B cell (primary cell): ENCODE data around the gene PEPD. TPM values are rescaled to one million over a fixed set of nuclear protein-coding genes. Genes with fewer than 3 reads are reported as not detected.

Experiments
- ATAC-seq: fragments of 200-7000 bp; cut with Tn5 transposase; one replicate; pipeline ENCODE4 v1.10.0; 2021; ENCODE audit warnings: low read depth, mild to moderate bottlenecking, moderate number of reproducible peaks, moderate library complexity
- CTCF ChIA-PET: fragments of 350-600 bp; sonication (Branson Sonifier 250); formaldehyde crosslinking; loops from one replicate; lab custom pipeline; 2021; ENCODE audit warnings: antibody characterized with exemption, inconsistent platforms; lab: Charles Lee
- POLR2A ChIA-PET: fragments of 350-600 bp; sonication (Branson Sonifier 250); formaldehyde crosslinking; loops from one replicate; lab custom pipeline; 2021; ENCODE audit warnings: antibody characterized with exemption; lab: Charles Lee
- DNase-seq: peaks from one replicate; pipeline ENCODE4 v3.0.0; 2013
- H2AFZ ChIP-seq: 2 replicates; pipeline ENCODE4 v1.6.1; 2012; ENCODE audit warnings: mild to moderate bottlenecking, low read depth, low read length; ENCODE audit not compliant: insufficient read depth, poor library complexity, severe bottlenecking
- H3K27ac ChIP-seq, 2 donors: 1 replicate in 1 of 2; 2 replicates in 1 of 2; pipeline ENCODE4 v1.5.1; 2012 to 2013; ENCODE audit warnings: low read length in 2 of 2, mild to moderate bottlenecking in 2 of 2, moderate library complexity in 1 of 2
- H3K27me3 ChIP-seq, 4 experiments: fragments of 200-600 bp in 1 of 4; sonication (generic) in 1 of 4; replicated peaks in 1 of 4; 1 replicate in 2 of 4; 2 replicates in 2 of 4; pipeline versions ENCODE4 v1.6.1 to v1.7.0; 2013 to 2016; ENCODE audit warnings: low read length in 3 of 4, mild to moderate bottlenecking in 2 of 4, mixed read lengths in 1 of 4, moderate library complexity in 1 of 4; ENCODE audit not compliant: insufficient read depth in 4 of 4, control insufficient read depth in 3 of 4; ENCODE audit errors: control extremely low read depth in 1 of 4
- H3K36me3 ChIP-seq, 2 experiments: replicated peaks in 1 of 2; 1 replicate in 1 of 2; 2 replicates in 1 of 2; pipeline versions ENCODE4 v1.6.1 to v1.7.1; 2013; ENCODE audit warnings: low read length in 1 of 2; ENCODE audit not compliant: insufficient read depth in 2 of 2, control insufficient read depth in 1 of 2; ENCODE audit errors: control extremely low read depth in 1 of 2, extremely low read depth in 1 of 2
- H3K4me1 ChIP-seq, 2 donors: fragments of 200-600 bp in 1 of 2; sonication (generic) in 1 of 2; 1 replicate in 1 of 2; 2 replicates in 1 of 2; pipeline versions ENCODE4 v1.5.1 to v1.6.1; 2013 to 2017; ENCODE audit warnings: low read length in 2 of 2; ENCODE audit not compliant: control insufficient read depth in 2 of 2, insufficient read depth in 2 of 2
- H3K4me2 ChIP-seq: replicated peaks from 2 replicates; pipeline ENCODE3; 2012; ENCODE audit warnings: mild to moderate bottlenecking, low read depth, low read length; ENCODE audit not compliant: poor library complexity, severe bottlenecking
- H3K4me3 ChIP-seq, 5 experiments: fragments of 200-600 bp in 1 of 5; sonication (generic) in 1 of 5; 1 replicate in 3 of 5; 2 replicates in 2 of 5; pipeline versions ENCODE4 v1.5.1 to v1.7.0; 2011 to 2016; ENCODE audit warnings: low read length in 4 of 5, mild to moderate bottlenecking in 4 of 5, low read depth in 2 of 5, control low read depth in 1 of 5, moderate library complexity in 1 of 5; ENCODE audit not compliant: insufficient read depth in 1 of 5; ENCODE audit errors: control extremely low read depth in 1 of 5, extremely low read depth in 1 of 5
- H3K79me2 ChIP-seq: fragments of 200-600 bp; sonication (generic); one replicate; pipeline ENCODE4 v1.6.0; 2016; ENCODE audit warnings: low read length; ENCODE audit not compliant: control insufficient read depth, insufficient read depth
- H3K9ac ChIP-seq: fragments of 200-600 bp; sonication (generic); 2 replicates; pipeline ENCODE4 v1.6.1; 2017; ENCODE audit warnings: mild to moderate bottlenecking, low read length, moderate library complexity
- H3K9me3 ChIP-seq, 3 donors: one replicate each; pipeline versions ENCODE4 v1.6.1 to v1.7.1; 2013; ENCODE audit warnings: low read length in 2 of 3; ENCODE audit not compliant: control insufficient read depth in 2 of 3, insufficient read depth in 1 of 3; ENCODE audit errors: control extremely low read depth in 1 of 3
- H4K20me1 ChIP-seq: 2 replicates; pipeline ENCODE4 v1.6.0; 2012; ENCODE audit warnings: mild to moderate bottlenecking, low read length; ENCODE audit not compliant: insufficient read depth, control insufficient read depth, poor library complexity, severe bottlenecking
- H3K27ac Mint-ChIP-seq: one replicate; pipeline ENCODE4 v1.8.0; 2021; ENCODE audit warnings: mixed read lengths
- H3K27me3 Mint-ChIP-seq: one replicate; pipeline ENCODE4 v1.8.0; 2021; ENCODE audit warnings: mixed read lengths
- H3K4me1 Mint-ChIP-seq: one replicate; pipeline ENCODE4 v1.8.0; 2021; ENCODE audit warnings: mixed read lengths
- H3K4me3 Mint-ChIP-seq: one replicate; pipeline ENCODE4 v1.8.0; 2021; ENCODE audit warnings: mixed read lengths
- H3K9me3 Mint-ChIP-seq: one replicate; pipeline ENCODE4 v1.8.0; 2022; ENCODE audit warnings: mixed read lengths; ENCODE audit not compliant: insufficient read depth
- CTCF ChIP-seq: fragments of 200-600 bp; IDR thresholded peaks from one replicate; pipeline ENCODE4 v1.8.0; 2022; ENCODE audit warnings: antibody characterized with exemption, mild to moderate bottlenecking
- EZH2 ChIP-seq: IDR thresholded peaks from 2 replicates; pipeline ENCODE4 v1.6.1; 2012; ENCODE audit warnings: borderline replicate concordance, low read depth, mild to moderate bottlenecking, moderate library complexity, low read length; ENCODE audit not compliant: insufficient read depth, poor library complexity, severe bottlenecking
- WGBS: methylation state at CpG from one replicate; pipeline ENCODE4 v1.1.5; 2013; ENCODE audit warnings: missing lambda C conversion rate; ENCODE audit not compliant: insufficient coverage; 5-methylcytosine and 5-hydroxymethylcytosine counted together
- intact Hi-C: fragments of 100-400 bp; cut with micrococcal nuclease; formaldehyde crosslinking; loops from one replicate; pipeline ENCODE4 v1.10.0; 2022
- polyA plus RNA-seq: library from polyadenylated mRNA; depleted of rRNA; stranded (reverse); fragments of >200 nt; gene quantifications from 2 replicates; pipeline ENCODE4 v1.2.3, GENCODE V29; 2012
- total RNA-seq, 2 donors: library from RNA; stranded (reverse); fragments of 120-200 nt in 1 of 2; gene quantifications; 1 replicate in 1 of 2; 2 replicates in 1 of 2; pipeline versions ENCODE4 v1.2.3 to v1.2.4, GENCODE V29; 2013 to 2022

PEPD gene
- total and polyA plus RNA-seq, 2 donors (not counting 1 experiment from before 2014, with no cell fraction given) = 36.4 to 42.7 TPM

GRCh38 chr19:33437393-33437820, 84.2 kb downstream of the PEPD start:
- DNase-seq = no peak
- Histone ChIP-seq H2AFZ (no peak overlapping the region), H3K9me3 (no peaks in the 10 kb centered on the region), H3K4me1 (no peaks in the 10 kb centered on the region), H3K9ac (no peak overlapping the region), H3K79me2 (no peaks in the 10 kb centered on the region), H4K20me1 (no peaks in the 10 kb centered on the region), H3K4me3 (no peak overlapping the region), H3K4me2 (no peak overlapping the region), H3K36me3 (no peaks in the 10 kb centered on the region), H3K27ac (no peak overlapping the region), H3K27me3 (no peaks in the 10 kb centered on the region)
- H3K27ac Mint-ChIP-seq = no peak overlapping the region
- H3K27me3 Mint-ChIP-seq = no peaks in the 10 kb centered on the region
- H3K4me1 Mint-ChIP-seq = no peaks in the 10 kb centered on the region
- intact Hi-C loops = no loop called here
- ChIA-PET CTCF (no interaction called here), POLR2A (no interaction called here)
- no peak for ATAC-seq
- no peak overlapping the region for H3K4me3 Mint-ChIP-seq
- no peaks in the 10 kb centered on the region for H3K9me3 Mint-ChIP-seq
- 89% methylated on average over 6 of the region's 11 CpGs for WGBS
- no peak for TF ChIP-seq EZH2
- TF ChIP-seq CTCF = no peak

GRCh38 chr19:33436360-33437345, 84.9 kb downstream of the PEPD start:
- Mint-ChIP-seq H3K4me1 (no peaks in the 10 kb centered on the region), H3K9me3 (no peaks in the 10 kb centered on the region), H3K27me3 (no peaks in the 10 kb centered on the region), H3K4me3 (no peak overlapping the region), H3K27ac (no peak overlapping the region)
- Histone ChIP-seq H4K20me1 (no peaks in the 10 kb centered on the region), H3K4me2 (no peak overlapping the region), H3K4me1 (no peaks in the 10 kb centered on the region), H3K9me3 (no peaks in the 10 kb centered on the region), H3K79me2 (no peaks in the 10 kb centered on the region), H3K27me3 (no peaks in the 10 kb centered on the region), H3K27ac (no peak overlapping the region), H3K36me3 (no peaks in the 10 kb centered on the region), H3K9ac (no peak overlapping the region), H3K4me3 (no peak overlapping the region), H2AFZ (no peak overlapping the region)
- WGBS = 95% methylated on average over 20 of the region's 22 CpGs
- DNase-seq (no peak), ATAC-seq (no peak)
- ChIA-PET CTCF (no interaction called here), POLR2A (no interaction called here)
- intact Hi-C loops = no loop called here
- TF ChIP-seq CTCF (no peak), EZH2 (no peak)
